UCSD-AML1 (cell line): ENCODE data around the gene STOM.
"Not testable (repeated sequence)": the region's sequence is repeated elsewhere in the genome, so short reads cannot be mapped to it uniquely, and the experiment has no call there.

Source experiments
- DNase-seq: peaks from one replicate; lab custom pipeline; 2025; ENCODE audit not compliant: unreplicated experiment; lab: John Stamatoyannopoulos, UW

STOM gene

DNA sequence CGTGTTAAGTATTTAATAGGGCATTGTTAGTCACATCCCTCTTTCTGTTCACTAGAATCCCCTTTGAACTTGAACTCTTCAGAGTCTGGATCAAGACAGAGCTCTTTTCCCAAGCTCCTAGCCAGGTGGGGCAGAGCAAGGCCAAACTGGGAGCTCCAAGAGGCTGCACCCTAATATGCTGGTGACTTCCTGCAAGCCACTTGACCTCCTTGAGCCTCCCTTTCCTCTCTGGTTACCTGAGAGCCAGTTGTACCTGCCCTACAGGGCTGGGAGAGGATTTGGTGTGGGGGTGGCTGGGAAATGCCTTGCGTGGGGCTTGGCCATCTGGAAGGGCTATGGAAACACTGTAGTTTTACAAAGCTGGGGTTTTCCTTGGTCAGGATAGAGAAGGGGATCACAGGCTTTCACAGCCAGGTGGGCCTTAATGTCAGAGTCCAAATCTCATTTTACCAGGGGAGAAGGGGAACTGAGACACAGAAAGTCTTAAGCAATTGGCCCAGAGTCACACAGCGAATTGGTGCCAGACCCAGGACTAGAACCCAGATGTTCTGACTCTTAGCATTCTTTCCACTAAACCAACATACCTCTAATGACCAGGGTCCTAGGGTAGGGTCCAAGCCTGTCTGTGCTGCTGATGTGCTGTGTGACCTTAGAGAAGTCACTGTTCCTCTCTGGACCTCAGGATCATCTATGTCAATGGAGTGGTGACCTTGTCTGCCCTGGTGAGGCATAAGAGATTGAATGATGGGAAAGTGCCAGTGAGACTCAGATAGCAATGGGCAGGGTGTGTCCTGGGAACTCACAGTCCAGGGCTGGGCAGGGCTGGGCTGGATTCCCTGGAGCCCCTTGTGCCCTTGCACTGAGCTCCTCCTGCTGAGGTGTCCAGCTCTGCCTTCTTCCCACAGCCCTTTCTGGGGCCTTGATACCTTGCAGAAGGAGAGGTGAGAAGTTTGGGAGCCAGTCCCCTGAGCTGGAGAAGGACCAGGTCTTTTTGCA is 66.3 kb downstream of the STOM start:
- DNase-seq: no peak

DNA sequence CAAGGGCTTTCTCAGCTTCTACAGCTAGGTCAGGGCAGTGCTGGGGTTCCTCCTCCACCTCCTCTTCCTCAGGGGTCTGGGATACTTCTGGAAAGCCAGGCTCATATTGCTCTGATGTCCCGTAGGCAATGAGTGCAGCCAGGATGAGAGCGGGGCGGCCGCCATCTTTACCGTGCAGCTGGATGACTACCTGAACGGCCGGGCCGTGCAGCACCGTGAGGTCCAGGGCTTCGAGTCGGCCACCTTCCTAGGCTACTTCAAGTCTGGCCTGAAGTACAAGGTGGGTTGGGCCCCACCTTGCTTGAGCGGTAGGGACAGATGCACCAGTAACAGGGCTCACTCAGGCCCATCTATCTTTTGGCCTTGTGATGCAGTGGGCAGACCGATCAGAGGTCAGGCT is 67.3 kb downstream of the STOM start:
- no peak for DNase-seq

DNA sequence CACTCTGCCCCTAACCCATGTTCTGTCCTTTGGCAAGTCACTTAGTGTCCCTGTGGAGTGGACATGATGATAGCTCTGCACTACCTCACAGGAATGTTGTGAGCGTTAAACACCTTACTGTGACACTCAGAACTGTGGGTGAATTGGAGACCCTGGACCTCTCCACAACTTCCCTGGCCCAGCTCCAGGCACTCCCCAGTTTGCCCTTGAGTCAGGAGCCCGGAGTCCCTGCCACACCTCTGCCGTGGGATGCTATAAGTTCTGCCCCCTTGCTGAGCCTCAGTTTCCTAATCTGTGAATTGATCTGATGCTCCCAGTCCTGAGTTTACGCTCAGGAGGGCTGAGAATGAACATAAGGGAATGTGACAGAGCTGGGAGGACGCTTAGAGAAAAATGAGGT is 67.7 kb downstream of the STOM start:
- no peak for DNase-seq

DNA sequence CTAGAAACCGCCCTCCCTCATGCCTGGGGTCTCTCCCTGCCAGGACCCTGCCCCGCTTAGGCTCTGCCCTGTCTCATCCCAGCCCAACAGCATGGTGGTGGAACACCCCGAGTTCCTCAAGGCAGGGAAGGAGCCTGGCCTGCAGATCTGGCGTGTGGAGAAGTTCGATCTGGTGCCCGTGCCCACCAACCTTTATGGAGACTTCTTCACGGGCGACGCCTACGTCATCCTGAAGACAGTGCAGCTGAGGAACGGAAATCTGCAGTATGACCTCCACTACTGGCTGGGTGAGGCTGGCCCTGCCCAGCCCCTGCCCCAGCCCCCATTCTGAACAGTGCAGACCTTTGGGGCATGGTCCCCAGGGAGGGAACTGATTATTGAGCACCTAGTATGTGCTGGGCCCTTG is 68.2 kb downstream of the STOM start:
- no peak for DNase-seq

DNA sequence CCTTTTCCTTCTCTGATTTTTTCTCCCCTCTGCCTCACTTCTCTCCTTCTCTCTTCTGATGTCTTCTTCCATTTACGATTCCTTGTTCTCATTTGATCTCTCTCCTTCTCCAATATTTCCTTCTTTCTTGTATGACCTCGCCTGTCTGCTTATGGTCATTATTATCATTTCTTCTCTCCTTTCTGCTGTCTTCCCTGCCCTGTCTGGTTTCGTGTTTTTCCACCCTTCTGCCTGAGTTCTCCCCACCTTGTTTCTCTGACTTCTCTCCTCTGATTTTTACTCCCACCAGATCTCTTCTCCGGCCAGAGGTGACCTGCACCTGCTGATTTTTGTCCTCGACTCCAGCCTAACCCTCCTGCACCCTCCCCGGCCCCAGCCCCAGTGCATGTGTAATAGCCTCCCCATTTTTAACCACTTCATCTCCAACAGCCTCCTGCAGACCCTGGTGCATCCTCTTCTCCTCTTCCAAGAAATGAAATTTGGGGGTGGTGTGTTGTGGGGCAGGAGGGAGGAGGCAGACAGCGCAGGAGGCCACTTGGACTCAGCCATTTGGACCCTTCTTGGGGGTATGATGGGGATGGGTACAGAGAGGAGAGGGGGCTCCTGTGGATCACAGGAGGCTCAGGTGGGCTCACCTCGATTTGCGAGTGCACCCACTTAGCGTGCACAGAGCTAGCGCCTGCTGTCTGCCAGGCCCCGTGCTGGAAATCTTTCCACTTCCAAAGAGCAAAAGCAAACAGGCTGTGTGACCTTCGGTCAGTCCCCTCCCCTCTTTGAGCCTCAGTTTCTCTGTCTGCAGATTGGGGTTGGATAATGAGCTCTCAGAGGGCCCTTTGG is 69.5 kb downstream of the STOM start:
- no peak for DNase-seq

DNA sequence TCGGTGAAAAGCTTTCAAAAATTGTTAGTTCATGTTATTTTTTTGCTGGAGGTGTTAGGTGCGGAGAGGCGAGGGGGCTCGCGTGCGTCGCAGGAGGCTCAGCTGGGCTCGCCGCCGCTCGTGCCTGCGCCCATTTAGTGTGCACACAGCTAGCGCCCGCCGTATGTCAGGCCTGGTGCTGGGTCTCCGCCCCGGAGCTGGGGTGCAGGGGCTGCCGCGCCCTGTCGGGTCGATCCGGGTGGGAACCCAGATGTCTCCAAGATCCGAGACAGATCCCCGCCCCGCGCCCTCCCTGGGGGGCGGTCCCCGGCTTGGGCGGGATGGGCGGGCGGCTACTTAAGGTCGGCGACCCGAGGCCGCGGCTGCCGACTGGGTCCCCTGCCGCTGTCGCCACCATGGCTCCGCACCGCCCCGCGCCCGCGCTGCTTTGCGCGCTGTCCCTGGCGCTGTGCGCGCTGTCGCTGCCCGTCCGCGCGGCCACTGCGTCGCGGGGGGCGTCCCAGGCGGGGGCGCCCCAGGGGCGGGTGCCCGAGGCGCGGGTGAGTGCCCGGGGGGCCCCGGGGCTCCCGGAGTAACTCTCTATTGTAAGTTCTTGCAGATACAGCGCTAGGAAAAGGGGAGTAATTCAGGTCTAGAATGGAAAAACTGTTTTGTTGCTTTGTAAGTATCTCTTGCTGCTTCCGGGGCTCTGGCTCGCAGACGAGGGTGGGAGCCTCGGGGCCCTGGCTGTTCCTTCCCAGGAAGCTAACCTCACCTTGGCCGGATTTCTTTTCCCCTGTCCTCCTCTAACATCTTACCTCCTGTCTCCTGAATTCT is 70.4 kb downstream of the STOM start:
- DNase-seq: no peak

DNA sequence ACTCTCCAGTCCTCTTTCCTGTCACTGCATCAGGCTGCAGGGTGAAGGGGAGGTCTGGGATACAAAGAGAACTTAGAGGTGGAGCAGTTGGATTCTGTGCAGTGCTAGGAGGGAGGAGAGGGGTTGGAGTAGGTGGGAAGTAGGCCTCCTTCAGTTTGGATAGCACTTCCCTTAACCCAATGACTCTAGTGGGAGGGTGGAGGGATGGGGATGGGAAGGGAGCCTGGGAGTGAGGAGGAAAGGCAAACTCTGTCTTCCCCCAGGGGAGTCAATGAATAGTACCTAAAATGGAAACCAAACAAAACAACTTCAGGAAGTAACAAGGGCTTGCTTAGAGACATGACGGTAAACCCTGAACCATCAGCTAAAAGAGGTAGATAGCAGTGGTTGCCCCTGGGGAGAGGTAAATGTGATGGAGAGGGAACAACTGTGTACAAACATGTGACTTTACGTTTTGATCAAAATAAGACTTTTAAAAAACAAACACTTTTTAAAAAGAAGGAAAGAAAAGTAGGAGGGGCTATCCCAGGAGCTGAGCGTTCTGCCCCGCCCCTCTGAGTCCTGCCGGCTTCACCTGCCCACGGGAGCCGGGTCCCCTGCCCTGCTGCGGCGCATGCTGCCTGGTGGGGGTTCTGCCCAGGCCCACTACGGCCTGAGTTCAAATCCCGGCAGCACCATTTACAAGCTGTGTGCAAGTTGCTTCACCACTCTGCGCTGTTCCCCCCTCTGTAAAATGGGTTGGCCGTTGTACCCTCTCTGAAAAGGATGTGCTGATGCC is 71.2 kb downstream of the STOM start:
- no peak for DNase-seq

DNA sequence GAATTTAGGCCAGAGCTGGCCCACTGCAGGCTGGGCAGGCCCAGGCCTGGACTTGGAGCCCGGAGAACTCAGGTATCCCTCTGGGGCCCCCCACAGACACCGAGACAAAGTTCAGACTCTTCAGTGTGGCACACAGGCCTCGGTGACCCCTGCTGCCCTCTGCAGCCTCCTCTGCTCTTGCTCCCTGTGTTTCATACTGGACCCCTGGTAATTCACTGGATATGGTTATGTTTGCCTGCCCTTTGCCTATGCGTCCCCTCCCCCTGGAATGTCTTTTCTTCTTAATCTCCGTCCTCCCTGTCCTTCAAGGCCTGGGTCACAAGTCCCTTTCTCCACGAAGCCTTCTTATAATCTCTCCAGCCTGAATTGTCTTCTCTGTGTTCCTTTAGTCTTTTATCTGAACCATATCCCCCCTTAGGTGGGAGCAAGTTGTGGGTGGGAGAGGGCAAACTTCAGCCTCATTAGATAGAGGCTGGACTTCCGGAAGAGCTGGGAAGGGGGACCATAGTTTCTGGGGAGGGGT is 72.0 kb downstream of the STOM start:
- no peak for DNase-seq

DNA sequence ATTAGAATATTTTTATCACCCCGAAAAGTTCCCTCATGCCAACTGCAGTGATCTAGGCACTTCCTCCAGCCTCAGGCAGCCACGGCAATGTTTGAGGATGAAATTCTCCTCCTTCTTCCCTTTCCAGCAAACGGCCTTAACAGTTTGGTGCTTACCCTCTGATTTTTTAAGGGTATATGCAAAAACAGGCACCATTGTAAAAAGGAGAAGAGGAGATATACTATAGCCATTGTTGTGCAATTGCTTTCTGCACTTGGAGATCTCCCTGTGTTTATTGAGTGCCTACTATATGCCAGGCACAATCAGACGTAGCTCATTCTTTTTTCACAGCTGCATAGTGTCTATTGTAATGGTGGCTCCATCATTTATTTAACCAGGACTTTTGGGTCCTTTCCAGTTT is 72.7 kb downstream of the STOM start:
- DNase-seq: no peak

DNA sequence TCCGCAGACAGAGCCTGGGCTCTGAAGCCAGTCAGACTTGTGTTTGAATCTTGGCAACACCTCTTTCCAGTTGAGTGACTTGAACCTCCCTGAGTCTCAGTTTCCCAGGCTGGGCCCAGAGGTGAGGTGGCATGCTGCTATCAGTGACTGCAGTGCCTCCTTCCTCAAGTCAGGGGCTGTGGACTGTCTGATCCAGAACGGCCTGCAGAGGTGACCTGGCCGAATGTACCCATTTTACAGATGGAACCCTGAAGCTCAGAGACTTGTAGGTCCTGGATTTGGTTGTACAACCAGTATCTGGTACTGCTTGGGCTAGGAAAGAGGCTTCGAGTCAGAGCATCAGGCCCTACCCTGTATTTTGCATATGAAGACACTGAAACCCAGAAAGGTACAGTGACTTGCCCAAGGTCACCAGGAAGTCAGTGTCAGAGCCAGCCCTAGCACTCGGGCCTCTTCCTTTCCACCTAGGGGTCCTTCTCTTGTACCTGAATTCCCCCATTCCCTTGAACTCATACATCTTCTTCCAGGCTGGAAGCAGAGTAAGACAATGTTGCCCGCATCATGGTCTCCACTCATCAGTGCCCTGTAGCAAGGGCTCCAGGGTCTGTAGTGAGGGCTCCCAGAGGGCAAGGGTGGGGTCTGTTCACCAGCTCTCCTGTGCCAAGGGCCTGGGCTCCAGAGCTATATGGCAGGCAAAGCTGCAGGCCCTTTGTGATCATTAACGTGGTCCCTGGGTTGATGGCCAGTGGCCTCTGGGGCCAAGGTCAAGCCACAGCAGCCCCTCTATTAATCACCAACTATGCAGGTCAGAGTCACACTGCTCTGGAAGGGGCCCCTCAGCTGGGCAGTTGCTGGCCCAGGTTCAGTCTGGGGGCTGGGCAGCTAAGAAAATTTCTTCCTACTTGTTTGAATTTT is 73.6 kb downstream of the STOM start:
- no peak for DNase-seq

DNA sequence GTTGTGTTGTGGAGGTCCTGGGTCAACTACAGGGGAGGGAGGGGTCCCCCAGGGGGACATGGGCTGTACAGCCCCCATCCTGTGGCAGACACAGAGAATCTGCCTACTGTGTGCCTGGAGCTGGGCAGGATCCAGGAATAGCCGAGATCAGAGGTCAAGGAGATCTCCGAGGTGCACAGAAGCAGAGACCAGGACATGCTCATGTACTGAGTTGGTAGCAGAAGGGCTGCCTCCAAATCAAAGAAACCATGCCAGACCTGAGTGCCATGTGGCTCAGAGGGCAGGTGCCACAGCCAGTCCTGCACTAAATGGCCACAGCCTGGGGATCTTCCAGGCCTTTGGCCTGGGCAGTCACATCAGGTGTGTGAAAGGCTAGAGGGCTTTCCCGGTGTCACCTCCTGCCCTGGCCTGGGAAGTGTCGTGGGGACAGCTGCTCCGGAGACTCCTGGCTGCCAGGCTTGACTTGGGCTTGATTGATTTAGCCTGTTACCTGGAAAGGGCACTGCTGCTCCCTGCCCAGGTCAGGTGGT is 74.3 kb downstream of the STOM start:
- no peak for DNase-seq

DNA sequence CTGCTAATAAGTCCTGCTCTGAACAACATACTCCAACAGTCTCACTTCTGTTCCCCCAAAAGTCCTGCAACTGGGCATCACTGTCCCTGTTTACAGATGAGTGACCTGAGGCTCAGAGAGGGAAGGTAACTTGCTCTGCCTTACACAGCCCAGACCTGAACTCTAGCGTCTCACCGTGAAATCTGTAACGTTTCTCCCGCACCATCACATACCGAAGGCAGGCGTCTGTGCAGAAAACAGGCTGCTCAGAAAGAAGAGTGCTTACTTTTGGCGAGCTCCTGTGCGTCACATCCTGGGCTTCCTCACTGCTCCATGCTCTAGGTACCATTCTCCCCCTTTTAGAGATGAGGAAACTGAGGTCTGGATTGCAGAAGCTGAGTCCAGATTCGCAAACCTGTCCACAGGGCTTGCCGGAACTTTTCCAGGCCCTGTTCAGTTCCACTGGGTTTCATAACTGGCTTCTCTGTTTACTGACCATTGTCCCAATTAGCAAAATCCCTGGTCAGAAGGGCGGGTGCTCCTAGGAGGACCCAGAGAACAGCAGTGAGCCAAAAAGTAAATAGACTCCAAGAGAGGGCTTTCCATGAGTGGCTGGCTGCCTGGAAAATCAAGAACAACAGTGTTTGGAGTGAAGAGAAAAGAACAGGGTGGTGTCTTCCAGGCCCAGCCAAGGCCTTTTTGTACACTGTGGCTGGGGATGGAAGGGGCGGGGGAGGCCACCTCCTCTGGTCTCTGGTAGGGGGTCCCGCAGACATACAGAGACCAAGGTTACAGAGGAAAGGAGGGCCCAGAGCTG is 75.0 kb downstream of the STOM start:
- no peak for DNase-seq

DNA sequence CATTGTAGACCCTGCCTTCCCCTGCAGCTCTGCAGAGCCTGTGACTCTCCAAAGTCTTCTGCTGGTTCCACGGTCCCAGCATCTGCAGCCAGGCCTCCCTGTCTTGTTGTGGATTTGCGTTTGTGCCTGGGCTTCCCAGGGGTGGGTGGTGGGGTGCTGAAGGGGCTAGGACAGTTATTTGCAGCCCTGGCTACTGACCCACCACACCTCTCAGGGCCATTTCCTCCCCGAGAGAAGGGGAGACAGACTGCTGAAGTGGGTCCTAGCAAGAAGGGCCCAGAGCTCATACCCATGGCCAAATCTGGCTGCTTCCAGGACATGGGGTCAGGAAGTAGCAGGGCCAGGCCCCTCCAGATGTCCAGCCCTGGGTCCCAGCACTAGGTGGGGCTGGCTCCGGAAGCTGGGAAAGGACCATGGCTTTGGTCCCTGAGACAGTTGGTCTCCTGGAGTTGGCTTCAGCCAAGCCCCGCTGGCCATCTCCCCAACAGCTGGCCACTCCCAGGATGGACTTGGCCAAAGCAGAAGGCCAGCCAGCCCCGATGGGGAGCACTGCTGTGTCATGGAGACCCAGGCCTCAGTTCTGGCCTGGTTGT is 75.8 kb downstream of the STOM start:
- DNase-seq: no peak

DNA sequence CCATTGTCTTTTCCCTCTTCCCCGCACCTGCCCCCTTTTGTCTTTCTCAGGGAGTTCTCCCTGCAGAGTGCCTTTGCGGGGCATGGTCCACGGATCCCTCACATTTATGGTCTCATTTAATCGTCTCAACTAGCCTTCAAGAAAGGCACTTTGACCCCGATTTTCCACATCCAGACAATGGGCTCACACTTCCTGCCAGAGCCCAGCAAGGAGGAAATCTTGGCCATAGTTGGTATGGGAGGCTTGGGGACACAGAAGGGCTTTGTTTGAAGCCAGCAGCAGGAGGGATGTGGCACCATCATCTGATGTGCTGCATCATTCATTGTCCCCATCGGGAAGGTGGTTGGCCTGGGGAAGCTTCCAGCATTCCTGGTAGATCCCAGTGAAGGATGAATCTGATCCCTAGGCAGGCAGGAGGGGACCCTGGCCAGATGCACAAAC is 77.2 kb downstream of the STOM start:
- DNase-seq: no peak

DNA sequence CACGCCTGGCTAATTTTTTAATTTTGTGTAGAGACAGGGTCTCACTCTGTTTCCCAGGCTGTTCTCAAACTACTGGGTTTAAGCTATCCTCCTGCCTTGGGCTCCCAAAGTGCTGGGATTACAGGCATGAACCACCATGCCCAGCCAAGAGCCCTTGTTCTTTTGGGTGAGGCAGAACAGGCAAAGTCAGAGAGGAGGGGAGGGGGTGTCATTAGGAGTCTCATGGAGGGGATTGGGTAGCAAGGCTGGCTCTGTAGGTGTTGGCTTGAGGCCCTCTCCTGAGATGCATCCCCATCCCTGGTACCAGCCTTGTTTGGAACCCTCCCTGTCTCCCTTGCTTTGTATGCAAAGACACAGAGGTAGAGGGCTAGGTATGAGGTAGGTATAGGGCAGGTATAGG is 78.0 kb downstream of the STOM start:
- no peak for DNase-seq

DNA sequence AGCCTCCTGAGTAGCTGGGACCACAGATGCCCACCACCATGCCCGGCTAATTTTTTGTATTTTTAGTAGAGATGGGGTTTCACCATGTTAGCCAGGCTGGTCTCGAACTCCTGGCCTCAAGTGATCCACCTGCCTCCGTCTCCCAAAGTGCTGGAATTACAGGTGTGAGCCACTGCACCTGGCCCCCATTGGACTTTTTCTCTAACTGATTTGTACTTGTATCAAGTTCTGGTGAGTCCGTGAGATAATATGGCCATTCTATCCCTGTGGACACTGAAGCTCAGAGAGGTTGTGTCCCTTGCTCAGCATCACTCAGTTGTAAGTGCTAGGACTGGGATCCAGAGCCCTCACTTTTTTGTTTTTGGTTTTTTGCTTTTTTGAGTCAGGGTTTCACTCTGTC is 78.5 kb downstream of the STOM start:
- not testable (repeated sequence) for DNase-seq

DNA sequence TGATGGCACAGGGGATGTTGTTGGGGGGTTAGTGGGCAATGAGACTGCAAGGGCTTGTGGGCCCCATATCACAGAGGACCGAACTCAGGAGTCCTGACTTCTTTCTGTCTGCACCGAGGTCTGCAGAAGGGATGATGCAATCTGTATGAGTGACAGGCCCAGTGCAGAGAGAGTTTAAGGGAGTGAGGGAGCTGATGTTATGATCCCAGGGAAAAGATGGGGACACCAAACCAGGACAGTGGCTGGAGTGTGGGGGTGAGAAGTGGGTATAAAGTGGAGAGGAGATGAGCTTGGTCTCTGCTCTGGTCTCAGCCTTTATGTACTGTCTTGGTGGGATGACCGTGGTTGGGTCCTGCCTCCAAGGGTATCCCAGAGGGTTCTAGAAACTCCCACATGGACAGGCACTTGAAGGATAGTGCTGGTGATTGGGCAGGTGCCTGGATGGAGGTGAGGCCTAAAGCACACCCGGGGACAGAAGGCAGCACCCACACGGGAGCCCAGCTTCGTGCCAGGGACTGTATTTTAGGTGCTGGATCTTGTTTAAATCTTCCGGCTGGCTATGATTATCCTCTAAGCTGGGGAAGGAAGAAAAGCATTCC is 80.2 kb downstream of the STOM start:
- DNase-seq: no peak
